Endothelial cell of umbilical vein (primary cell): ENCODE results near the gene RNF157.

Source experiments
- CTCF ChIP-seq, 2 donors: IDR thresholded peaks; 1 replicate in 1 of 2; 2 replicates in 1 of 2; pipeline ENCODE4 v1.5.1; 2011; ENCODE audit warnings: low read length in 2 of 2, mild to moderate bottlenecking in 2 of 2, moderate library complexity in 2 of 2, control low read depth in 1 of 2, inconsistent platforms in 1 of 2, low read depth in 1 of 2; ENCODE audit not compliant: insufficient read depth in 1 of 2; ENCODE audit errors: extremely low read depth in 1 of 2
- EZH2 ChIP-seq: IDR thresholded peaks from 2 replicates; pipeline ENCODE4 v1.6.1; 2012; ENCODE audit warnings: borderline replicate concordance, low read depth, mild to moderate bottlenecking, moderate library complexity, low read length, inconsistent platforms; ENCODE audit not compliant: severe bottlenecking
- FOS ChIP-seq: IDR thresholded peaks from 2 replicates; pipeline ENCODE4 v1.6.1; 2011; ENCODE audit warnings: mild to moderate bottlenecking, low read length, moderate library complexity, borderline replicate concordance; ENCODE audit not compliant: insufficient read depth
- GATA2 ChIP-seq: IDR thresholded peaks from 2 replicates; pipeline ENCODE4 v1.7.0; 2011; ENCODE audit warnings: low read depth, mild to moderate bottlenecking, moderate library complexity, mixed read lengths, low read length; ENCODE audit not compliant: insufficient read length, insufficient read depth
- JUN ChIP-seq: IDR thresholded peaks from 2 replicates; pipeline ENCODE4 v1.6.1; 2011; ENCODE audit warnings: borderline replicate concordance, low read depth; ENCODE audit not compliant: insufficient read length, insufficient read depth
- MAX ChIP-seq: IDR thresholded peaks from 2 replicates; pipeline ENCODE4 v1.6.1; 2011; ENCODE audit not compliant: insufficient read depth, insufficient read length
- MYC ChIP-seq: IDR thresholded peaks from one replicate; pipeline ENCODE4 v1.6.1; 2011; ENCODE audit warnings: mild to moderate bottlenecking, low read depth, low read length
- POLR2A ChIP-seq: IDR thresholded peaks from 2 replicates; pipeline ENCODE4 v1.6.1; 2012; ENCODE audit warnings: low read depth, mild to moderate bottlenecking, control low read depth, low read length
- POLR2AphosphoS5 ChIP-seq: IDR thresholded peaks from 2 replicates; pipeline ENCODE4 v1.6.1; 2012; ENCODE audit warnings: low read depth, mild to moderate bottlenecking, control low read depth, low read length, moderate library complexity; ENCODE audit not compliant: insufficient read depth

- no peak for TF ChIP-seq CTCF (IDR thresholded peaks at IDR 0.05; ENCODE audit: extremely low read depth in 1 of 2, insufficient read depth in 1 of 2, low read depth in 1 of 2, low read length in 2 of 2)
- TF ChIP-seq POLR2AphosphoS5: no peak
- TF ChIP-seq POLR2A: no peak
- TF ChIP-seq MAX: no peak
- no peak for TF ChIP-seq EZH2
- no peak for TF ChIP-seq GATA2
- no peak for TF ChIP-seq FOS
- TF ChIP-seq MYC: no peak
- no peak for TF ChIP-seq JUN
Measured at GRCh38 chr17:76197911-76198310, 42.4 kb downstream of the RNF157 start.
